ENCODE data around the gene KDM3A.

GRCh38 chr2:86476918-86477317 lies 35.7 kb downstream of the KDM3A start:
- no peak for TF ChIP-seq CTCF (IDR thresholded peaks at IDR 0.05 in 8 of 11, conservative IDR thresholded peaks at IDR 0.05 in 3 of 11)
- no peak for TF ChIP-seq POLR2AphosphoS5 (IDR thresholded peaks at IDR 0.05)
- TF ChIP-seq POLR2A (IDR thresholded peaks at IDR 0.05), result no peak
